HG02943 (cell line): ENCODE measurements around the gene SESN1.

Experiments used
- ATAC-seq: cut with Tn5 transposase; IDR thresholded peaks from one replicate; pipeline ENCODE4 v1.9.1; 2021; ENCODE audit warnings: mild to moderate bottlenecking, low read depth, moderate library complexity; ENCODE audit not compliant: unreplicated experiment

Gene SESN1

GRCh38 chr6:109036574-109037294, 57.9 kb downstream of the SESN1 start:
- no peak for ATAC-seq

- no peak for ATAC-seq
Measured at GRCh38 chr6:109034526-109034925, 60.1 kb downstream of the SESN1 start.

- no peak for ATAC-seq
Measured at GRCh38 chr6:109033655-109034054, 61.0 kb downstream of the SESN1 start.

GRCh38 chr6:109031416-109031815, 63.2 kb downstream of the SESN1 start:
- ATAC-seq: no peak

GRCh38 chr6:109029313-109029712, 65.3 kb downstream of the SESN1 start:
- ATAC-seq: no peak

GRCh38 chr6:109028439-109028838, 66.2 kb downstream of the SESN1 start:
- ATAC-seq: no peak

GRCh38 chr6:109027964-109028363, 66.7 kb downstream of the SESN1 start:
- no peak for ATAC-seq

- no peak for ATAC-seq
Measured at GRCh38 chr6:109025639-109026038, 69.0 kb downstream of the SESN1 start.

GRCh38 chr6:109024784-109025183, 69.9 kb downstream of the SESN1 start:
- no peak for ATAC-seq

GRCh38 chr6:109024368-109024767, 70.3 kb downstream of the SESN1 start:
- ATAC-seq: no peak

- ATAC-seq: no peak
Measured at GRCh38 chr6:109023356-109023925, 71.2 kb downstream of the SESN1 start.

- no peak for ATAC-seq
Measured at GRCh38 chr6:109021870-109022269, 72.8 kb downstream of the SESN1 start.

GRCh38 chr6:109019911-109020310, 74.7 kb downstream of the SESN1 start:
- no peak for ATAC-seq

GRCh38 chr6:109015176-109015575, 79.5 kb downstream of the SESN1 start:
- ATAC-seq: no peak

- ATAC-seq: no peak
Measured at GRCh38 chr6:109014606-109015005, 80.0 kb downstream of the SESN1 start.

- ATAC-seq: no peak
Measured at GRCh38 chr6:109013656-109014305, 80.9 kb downstream of the SESN1 start.

GRCh38 chr6:109010705-109011102, 83.9 kb downstream of the SESN1 start:
- no peak for ATAC-seq

- no peak for ATAC-seq
Measured at GRCh38 chr6:109009962-109010704, 84.5 kb downstream of the SESN1 start.

GRCh38 chr6:109009236-109009961, 85.2 kb downstream of the SESN1 start:
- ATAC-seq: peak; percentile 79

GRCh38 chr6:109008537-109009235, 86.0 kb downstream of the SESN1 start:
- ATAC-seq: peak; percentile 16
